SIG-M5 treated with dmso at 0.1 percent for 504 hours (cell line): ENCODE results near the gene SPATS2.

Source experiments
- DNase-seq: peaks from one replicate; lab custom pipeline; 2025; ENCODE audit not compliant: unreplicated experiment; lab: John Stamatoyannopoulos, UW

SPATS2 gene

DNA sequence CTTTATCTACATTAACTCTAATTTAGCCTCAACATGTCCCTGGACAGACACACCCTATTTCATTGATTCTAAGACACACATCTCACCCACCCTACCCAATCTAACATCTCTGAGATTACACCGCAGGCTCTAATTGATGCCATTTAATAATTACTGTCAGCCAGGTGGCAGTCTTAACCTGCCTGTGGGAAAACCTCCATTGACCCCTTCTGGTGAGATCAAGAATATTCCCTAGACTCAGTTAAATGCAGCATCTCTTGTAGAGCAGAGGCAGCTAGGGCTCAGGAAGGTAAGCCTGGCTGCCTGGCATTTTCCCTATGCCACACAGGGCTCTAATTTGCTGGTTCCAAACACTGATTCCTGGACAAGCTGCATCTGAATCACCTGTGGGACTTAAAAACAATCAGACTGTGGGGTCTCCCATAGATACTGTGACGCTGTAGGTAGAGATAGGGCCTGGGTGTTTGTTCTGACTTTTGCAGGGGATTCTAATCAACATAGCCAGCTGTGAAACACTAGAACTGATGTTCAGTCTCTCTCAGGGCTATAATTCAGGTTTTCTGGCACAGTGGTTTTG is 186.3 kb downstream of the SPATS2 start:
- peak; percentile 27 for DNase-seq

DNA sequence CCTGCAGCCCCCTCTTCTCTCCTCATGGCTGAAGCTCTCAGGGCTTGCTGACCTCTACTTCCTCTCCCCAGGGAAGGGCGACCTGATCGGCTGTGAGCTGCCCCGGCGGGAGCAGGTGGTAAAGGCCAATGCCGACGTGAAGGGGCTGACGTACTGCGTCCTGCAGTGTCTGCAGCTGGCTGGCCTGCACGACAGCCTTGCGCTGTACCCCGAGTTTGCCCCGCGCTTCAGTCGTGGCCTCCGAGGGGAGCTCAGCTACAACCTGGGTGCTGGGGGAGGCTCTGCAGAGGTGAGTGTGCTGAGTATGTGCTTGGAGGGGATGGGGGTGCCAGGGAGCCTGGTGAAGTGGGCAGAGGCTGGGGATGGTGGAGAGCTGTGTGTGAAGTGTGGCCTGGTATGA is 187.0 kb downstream of the SPATS2 start:
- DNase-seq, result no peak

DNA sequence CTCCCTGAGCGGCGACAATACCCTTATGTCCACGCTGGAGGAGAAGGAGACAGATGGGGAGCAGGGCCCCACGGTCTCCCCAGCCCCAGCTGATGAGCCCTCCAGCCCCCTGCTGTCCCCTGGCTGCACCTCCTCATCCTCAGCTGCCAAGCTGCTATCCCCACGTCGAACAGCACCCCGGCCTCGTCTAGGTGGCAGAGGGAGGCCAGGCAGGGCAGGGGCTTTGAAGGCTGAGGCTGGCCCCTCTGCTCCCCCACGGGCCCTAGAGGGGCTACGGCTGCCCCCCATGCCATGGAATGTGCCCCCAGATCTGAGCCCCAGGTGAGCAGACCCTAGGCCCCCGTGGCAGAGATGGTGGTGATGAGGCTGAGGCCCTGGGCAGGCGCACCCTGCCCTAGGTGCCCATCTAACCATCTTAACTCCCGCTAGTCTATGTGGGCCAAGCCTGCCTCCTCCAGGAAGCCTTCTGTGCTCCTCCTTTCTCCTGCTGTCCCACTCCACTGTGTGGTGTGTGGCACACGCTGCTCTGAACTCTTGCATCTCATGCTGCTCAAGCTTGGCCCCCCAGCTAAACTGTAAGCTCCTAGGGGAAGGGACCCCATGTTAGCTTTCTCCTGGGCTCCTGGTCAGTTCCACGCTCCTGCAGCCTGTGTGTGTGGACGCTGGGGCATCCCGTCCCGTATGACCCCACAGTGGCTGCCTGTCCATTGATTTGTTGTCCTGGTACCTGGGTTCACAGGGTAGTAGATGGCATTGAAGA is 188.5 kb downstream of the SPATS2 start:
- no peak for DNase-seq

DNA sequence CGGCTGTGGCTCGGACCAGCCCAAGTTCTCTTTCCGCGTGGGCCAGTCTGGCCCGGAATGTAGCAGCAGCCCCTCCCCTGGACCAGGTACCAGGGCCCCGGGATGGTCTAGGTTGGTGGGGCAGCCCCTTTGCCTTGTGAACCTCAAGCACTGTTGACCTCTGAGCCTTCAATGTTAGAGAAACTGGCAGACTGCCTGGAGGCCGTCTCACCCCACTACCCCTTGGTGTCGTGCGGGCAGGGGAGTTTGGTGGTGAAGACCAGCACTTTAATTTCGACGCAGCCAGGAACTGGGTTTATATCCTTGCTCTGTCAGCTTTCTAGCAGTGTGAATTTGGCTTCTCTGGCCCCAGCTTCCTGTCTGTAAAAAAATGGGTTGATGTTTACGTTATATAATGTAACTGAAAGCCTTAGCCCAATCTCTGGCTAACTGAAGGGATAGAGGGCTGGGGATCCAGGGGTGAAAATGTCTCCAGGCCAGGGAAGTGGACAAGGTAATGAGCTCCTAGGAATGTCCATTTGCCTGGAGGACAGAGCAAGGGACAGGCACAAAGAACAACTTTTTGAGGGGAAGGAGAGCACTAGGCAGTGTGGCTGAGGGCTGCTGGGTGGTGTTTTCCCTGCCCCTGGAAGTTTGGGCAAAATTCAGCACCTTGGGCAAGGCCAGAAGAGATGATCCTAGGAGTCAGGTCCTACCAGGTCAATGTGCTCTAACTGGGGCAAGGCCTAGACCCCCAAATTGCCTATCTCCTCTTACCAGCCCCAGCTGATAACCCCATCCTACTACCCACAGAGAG is 189.3 kb downstream of the SPATS2 start:
- no peak for DNase-seq

DNA sequence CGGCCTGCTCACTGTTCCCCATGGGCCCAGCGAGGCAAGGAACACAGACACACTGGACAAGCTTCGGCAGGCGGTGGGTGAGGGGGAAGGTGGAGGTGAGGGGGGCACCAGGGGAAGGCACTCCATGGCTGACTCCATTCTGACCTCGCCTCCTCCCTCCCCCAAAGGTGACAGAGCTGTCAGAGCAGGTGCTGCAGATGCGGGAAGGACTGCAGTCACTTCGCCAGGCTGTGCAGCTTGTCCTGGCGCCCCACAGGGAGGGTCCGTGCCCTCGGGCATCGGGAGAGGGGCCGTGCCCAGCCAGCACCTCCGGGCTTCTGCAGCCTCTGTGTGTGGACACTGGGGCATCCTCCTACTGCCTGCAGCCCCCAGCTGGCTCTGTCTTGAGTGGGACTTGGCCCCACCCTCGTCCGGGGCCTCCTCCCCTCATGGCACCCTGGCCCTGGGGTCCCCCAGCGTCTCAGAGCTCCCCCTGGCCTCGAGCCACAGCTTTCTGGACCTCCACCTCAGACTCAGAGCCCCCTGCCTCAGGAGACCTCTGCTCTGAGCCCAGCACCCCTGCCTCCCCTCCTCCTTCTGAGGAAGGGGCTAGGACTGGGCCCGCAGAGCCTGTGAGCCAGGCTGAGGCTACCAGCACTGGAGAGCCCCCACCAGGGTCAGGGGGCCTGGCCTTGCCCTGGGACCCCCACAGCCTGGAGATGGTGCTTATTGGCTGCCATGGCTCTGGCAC is 190.1 kb downstream of the SPATS2 start:
- DNase-seq, result no peak

DNA sequence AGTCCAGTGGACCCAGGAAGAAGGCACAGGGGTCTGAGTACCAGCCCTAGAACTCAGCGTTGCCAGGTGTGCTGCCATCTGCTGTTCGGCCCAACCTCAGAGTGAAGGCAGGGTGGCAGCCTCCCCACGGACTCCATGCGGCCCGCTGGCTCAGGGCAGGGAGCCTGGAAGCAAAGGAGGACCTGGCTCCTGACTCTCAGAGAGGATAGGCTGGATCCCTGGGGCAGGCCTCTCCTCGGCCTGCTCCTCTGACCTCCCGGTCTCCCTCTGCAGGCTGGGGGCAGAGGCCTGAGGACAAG is 190.6 kb downstream of the SPATS2 start:
- DNase-seq, result no peak

DNA sequence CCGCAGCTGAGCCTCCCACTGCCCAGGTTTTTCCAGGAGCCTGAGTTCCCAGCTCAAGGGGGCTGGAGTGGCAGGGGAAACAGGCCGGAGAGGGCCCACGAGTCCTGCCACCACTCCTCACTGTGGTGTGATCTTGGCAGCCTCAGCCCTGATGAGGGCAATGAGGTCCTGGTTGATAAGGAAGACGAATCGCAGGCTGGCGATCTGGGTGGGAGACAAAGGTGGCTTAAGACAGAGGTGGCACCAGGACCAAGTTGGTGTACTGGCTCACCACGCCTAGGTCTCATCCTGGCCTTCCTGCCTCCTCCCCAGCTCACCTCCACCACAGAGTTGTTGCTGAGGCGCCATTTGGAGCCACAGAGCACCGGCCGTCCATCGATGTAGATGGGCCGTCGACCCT is 191.3 kb downstream of the SPATS2 start:
- no peak for DNase-seq

DNA sequence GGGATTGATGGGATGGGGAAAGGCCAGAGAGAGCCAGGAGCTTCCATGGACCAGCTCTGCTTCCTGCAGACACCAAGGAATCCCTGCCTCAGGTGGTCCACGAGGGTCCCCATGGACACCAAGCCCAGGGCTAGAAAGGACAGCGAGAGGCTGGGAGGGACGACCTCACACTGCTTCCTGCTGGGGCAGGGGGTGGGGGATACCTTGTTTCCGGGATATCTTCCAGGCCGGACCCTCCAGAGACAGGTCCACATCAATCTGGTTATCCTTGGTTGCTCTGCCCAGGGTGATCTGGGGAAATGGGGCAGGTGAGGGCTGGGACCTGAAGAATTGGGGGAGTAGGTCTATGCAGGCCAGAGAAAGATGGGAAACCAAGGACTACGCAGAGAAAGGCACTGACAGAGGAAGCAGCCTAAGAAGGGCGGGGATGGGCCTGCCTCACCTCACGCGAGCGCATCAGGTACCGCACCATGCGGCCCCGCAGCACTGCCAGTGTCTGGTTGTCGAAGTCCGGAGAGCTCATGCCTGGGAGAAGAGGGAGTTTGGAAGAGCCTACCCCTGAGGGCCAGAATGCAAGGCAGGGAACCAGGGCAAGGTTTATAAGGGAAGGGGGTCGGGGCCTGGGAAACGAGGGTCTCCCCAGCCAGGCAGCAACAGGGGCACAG is 191.9 kb downstream of the SPATS2 start:
- DNase-seq, result no peak

DNA sequence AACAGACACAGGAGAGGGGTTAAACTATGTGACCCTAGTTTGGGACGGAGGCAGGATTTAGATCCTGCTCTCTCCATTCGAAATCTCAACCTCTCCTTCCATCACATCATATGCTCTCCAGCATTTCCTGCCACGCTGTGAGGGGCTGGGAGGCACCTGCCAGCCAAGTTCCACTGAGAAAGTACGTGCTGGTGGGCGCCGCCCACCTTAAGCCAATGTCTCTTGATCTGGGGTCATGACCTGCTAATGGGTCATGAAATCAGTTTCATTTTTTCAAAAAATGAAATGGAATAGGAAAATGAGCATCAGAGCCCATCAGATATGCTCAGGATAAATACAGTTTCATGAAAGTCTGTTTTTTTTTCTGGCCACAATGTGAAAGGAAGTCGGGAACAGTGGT is 193.4 kb downstream of the SPATS2 start:
- DNase-seq, result no peak

DNA sequence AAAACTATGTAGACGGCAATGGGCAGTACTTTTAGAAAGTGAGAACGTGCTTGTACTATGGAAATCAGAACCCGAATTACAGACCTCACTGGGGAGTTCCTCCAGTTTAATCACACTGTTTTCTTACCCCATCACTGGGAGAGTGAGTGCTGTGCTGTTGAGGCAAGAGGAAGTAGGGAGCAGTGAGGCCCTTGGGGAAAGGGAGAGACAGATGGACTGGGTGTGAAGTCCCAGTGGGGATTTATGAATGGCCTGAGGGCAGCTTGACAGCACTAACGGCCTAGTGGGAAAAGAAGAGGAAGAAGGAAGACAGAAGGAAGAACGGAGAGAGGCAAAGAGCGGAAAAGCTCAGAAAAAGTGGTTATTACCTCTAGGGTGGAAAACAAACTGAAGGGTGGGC is 195.0 kb downstream of the SPATS2 start:
- DNase-seq, result no peak

DNA sequence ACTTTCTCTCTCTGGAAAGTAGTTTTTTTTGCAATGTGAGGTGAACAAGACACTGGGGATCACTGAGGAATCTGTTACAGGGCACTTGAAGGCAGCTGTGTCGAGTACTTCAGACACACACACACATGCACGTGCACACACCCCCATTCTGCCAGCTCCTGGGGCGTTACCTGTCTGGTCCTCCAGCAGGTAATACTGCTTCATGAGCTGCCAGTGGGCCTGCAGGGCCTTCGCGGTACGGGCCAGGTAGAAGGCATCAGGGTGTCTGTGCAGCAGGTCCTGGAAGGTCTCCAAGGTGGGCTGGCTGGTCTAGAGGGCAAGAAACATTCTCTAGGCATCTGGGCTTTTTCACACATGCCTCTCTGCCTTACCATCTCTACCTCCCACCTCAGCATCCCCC is 195.6 kb downstream of the SPATS2 start:
- DNase-seq, result no peak

DNA sequence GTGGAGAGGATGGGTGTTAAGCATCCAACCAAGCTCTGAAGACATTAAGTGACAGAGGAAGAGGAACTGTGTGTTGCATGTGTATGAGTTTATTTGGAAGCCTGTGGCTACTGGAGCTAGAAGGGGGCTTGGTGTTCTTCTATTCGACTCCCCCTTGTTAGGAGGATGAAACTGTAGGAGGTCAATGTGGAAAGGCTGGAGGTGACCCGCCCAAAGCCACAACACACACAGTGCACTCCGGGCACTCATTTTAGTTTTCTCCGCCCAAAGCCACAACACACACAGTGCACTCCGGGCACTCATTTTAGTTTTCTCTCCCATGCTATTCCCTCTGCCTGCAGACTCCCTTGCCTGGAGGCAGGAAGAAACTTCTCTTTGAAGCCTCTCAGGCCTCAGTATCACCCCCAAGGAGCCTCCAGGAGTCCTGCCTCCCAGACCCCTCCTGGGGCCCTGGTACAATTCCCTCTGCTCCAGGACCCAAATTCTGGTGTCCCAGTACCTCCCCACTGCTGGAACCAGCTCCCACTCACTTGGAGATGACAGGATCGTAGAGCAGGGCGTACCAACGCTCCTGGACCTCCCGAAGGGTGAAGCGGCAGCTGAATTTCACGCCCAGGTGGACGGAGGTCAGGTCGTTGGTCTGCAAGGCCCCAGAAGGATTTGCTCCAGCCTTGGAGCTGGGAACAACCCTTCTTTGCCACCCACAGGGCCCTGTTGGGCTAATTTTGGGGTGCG is 196.9 kb downstream of the SPATS2 start:
- no peak for DNase-seq

DNA sequence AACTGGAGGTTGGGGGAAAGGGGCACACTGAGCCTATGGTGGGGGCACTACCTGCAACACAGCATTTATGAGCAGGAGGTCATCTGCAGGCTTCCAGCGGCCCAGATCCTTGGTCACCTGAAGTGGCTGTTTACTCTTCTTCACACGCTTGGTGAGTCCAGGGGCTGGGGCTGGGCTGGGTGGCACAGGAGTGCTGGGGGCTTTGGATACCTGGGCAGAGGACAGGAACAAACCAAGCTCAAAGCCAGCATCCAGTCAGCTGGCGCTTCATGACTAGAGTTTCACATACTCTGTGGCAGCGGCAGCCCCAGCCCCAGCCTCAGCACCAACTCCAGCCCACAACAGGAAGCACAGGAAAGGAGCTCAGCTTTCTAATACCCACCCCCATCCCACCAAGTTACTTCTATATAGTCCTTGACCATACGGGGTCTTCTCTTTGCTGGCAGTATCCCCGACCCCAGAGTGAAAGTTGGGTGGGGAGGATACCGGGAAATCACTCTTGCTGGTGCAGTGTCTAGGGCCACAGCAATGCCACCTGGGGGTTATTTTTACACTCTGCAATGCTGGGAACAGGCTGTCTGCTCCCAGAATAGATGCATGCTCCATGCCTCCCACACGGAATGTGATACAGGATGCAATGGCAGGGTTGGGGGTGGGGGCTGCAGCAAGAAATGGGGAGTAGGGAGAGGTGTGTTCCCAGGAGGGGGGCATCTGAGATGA is 197.6 kb downstream of the SPATS2 start:
- no peak for DNase-seq

DNA sequence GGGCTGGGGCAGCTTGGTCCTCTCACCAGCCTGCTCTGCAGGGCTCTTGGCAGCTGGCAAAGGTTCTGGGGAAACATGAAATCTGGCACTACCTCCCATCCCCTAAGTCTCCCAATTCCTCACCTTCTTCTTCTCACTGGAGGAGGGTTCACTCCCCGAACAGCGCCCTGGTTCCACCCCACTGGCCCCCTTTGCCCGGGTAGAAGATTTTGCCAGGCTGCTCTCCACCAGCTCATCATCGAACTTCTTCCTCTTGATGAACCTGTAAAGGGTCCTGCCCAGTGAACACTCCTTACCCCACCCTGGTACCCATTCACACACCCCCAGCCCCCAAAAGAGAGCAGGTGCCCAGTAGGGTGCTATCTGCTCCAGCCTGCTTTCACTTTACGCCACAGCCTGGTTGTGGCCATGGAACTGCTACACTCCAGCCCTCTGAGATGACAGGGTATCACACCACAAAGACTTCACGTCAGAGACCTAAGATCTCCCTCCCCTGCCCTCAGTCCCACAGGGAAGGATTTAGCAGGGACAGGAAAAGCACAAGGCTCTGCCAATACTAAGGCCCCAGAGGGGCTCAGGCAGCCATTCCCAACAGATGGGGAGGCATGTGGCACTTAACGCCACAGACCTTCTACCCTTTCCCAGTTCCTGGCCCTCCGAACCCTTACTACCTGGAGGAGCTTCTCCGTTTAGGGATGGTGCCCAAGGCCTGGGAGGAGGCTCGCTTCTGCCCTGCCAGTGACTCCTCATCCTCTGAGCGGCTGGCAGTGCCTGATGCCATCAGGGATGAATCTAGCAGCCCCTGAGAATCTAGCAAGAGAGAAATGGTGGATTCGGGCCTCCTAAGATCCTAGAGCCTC is 198.4 kb downstream of the SPATS2 start:
- DNase-seq, result no peak

DNA sequence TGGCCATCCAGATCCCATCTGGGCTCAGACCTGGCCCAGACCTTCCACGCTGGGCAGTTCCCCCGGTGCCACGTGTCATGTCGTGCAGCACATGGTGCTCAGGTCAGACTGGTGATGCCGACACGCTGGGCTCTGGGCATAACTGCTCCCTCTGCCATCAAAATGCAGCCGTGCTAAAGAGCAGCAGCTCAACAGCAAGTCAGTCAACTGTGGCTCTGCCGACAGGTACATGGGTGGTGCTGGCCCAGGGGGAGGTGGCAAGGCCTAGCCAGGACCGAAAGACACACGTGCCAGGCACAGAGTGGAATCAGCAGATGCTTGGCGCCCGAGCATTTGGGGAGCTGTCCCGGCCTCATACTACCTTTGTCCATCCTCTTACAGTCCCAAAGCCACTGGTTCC is 199.1 kb downstream of the SPATS2 start:
- DNase-seq, result no peak

DNA sequence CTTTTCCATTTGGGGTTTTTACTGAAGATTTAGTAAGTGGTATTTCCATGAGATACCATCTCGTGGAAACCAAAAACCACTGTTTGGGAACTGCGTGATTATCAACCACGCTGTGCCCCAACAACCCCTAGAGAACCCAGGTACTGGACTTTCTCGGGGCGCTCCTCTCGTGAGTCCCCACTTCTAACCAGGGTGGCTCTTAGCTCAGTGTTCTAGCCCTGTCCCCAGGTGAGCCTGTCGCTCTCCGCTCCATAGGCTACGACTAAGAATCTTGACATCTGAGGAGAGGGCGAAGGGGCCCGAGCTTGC is 200.0 kb downstream of the SPATS2 start:
- DNase-seq, result no peak

DNA sequence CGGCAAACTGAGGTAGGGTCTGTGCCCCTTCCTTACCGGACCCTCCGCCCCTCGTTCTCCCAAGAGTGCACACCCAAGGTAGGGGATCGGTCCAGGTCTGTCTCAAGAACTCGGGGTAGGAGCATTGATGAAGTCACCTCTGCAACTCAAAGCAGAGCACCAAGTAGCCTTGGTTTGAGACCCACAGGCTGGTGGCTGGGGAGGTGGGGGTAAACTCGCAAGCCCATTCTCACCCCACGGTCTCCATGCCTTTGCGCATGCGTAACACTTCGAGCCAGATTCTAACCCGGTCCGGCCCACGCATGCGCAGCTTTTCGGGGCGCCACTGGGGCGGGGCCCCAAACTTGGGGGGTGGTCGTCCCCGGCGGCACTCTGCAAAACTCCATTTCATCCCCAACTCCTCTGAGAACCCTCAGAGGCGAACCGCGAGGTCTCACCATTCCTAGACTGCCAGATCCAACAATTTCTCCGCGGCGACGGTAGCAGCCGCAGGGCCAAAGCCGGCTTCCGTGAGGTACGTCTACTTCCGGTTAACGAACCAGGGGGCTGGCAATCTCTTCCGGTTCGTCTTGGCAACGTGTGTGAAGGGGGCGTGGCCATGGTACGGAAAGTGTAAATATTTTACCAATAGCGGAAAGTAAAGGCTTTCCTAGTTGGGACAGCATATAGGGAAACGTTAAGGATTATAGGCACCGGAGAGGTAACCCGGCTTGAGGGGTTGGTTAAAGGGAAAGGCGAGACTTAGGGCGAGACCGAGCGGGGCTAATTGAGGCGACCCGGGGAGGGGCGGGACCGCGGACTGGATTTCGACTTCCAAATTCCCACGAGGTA is 200.6 kb downstream of the SPATS2 start, which contains the start of gene MCRS1:
Gene MCRS1 (minus strand): TSS at position 532 of the 831 bp plus-strand sequence. CDS start 1,411 bp downstream, outside the sequence.
- DNase-seq, result peak; percentile 96
